NCI-H2081 (cell line): Measurements from ENCODE around the gene RPP25.

Experiments
- DNase-seq, 2 experiments: peaks; one replicate each; lab custom pipeline; 2025; lab: John Stamatoyannopoulos, UW

The RPP25 gene

DNA sequence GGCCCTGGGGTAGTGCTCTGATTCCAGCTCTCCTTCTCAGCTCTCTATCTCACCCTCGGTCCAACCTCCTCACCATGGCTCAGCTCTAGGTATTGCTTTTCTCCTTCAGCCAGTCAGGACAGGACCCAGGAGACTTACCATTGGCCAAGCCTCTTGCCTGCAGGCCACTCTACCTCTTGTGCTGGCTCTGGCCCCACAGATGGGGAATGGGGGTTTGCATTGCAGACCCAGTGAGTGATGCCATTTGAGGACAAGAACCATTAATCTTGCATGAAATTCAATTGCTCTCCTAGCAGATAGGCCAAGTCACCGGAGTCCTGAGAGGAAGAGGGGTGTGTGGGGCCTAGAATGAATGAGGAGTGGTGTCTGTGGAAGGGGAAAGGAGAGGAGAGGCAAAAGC is 6.1 kb upstream of the RPP25 start:
- no peak for DNase-seq

DNA sequence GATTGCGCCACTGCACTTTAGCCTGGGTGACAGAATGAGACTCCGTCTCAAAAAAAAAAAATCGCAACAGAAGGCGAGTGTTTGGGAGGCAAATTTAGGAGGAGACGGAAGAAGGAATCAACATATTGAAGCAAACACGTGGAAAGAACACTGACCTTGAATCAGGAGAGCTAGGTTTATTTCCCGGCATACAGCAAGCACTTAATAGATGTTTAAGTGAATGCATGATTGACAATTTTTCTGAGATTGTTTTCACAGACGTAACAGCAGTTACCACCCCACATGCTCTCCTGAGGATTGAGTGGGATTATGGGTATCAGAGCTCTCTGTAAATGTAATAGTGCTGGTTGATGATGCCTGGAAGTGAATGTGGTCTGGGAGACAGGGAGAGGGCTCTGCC is 5.6 kb upstream of the RPP25 start:
- DNase-seq = no peak

DNA sequence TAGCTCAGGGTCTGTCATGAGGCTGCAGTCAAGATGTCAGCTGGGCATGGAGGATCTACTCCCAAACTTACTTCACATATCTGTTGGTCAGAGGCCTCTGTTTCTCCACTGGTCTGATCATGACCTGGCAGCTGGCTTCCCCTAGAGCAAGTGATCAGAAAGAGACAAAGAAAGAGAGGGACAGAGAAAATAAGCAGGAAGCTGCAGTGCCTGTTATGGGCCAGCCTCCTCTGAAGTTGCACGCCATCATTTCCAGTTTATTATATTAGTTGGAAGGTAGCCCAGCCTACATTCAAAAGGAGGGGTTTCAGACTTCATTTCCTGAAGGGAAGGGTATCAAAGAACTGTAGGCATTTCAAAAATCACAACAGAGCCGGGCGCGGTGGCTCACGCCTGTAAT is 5.0 kb upstream of the RPP25 start:
- peak; percentile 18 to 57 for DNase-seq

DNA sequence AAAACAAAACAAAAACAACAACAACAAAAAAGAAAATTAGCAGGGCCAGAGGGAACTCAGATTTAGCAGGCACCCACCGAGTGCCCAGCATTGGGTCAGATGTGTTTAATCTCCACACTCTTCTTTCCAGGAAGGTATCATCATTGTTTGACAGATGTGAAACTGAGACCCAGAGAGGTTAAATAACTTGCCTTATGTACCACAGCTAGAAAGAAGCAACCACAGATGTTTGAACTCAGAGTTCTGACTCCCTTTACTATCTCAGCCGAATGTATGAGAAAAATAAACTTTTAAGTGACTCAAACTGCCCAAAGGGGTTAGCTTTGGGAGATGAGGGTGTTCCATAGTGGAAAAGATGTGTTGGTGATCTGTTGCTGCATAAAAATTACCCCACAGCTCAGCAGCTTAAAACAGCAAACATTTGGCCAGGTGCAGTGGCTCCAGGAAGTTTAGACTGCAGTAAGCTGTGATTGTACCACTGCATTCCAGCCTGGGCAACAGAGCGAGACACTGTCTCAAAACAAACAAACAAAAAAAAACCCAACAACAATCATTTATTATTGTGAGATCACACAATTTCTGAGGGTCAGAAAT is 4.5 kb upstream of the RPP25 start:
- peak in 1 of 2 experiments; percentile 28 for DNase-seq

DNA sequence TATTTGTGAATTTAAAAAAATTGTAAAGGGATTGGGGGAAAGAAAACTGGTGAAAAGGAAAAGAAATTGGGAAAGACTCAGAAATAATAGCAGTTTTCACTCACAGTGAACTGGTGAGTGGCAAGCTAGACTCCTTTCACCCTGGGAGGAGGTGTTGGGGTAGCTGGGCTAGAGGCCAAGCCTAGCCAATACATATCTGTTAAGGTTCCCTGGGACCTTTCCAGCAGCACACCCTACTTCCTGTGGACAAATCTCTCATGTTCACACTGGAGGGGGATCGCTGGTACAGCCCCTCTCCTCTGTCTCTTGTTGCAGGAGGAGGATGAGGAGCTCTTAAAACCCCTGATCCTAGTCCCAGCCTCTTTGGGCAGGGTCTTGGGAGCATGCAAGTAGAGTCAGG is 3.7 kb upstream of the RPP25 start:
- DNase-seq = peak in 1 of 2 experiments; percentile 62

DNA sequence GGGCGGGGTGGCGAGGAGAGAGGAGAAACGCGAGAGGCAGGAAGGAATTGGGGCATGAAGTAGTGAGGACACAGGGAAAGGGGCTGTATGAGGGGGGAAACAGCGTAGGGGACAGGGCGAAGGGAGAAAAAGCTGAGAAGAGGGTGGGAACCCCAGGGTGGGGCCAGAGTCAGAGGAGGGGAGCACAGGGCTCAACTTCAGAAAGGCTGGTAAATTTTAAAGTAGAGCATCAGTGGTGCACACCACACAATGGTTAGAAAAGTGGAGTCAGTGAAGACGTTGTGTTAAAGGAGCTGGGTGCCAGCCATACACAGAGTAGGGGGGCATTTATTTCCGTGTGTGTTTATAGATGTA is 3.0 kb upstream of the RPP25 start:
- DNase-seq = no peak

DNA sequence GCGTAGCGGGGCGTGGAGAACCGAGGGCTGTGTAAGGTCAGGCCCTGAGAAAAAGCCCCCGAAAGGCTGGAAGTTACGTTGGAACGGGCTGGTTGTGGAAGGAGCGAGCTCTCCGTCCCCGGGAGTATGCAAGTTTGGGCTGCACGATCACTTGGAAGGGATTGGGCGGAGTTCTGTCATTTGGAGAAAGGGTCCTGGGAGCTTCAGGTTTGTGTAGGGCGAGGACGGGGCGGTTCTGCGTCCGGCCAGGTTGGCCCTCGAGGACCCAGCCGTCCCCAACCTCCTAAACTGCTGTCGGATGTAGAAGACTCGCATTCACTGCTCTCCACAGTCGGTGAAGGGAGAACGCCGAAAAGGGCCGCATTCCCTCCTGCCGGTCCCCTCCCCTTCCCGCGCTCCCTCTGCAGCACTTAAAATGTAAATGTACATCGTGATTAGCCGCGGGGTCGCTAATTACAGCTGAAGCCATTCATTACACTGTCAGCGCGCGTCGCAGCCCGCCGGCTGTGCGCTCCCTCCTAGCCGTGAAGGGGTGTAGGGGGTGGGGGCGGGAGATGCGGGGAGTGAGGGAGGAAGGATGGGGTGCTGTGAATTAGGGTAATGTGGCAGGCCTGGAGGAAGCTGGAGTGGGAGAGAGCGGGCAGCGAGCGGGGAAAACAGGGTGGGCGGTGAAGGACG is 2.5 kb upstream of the RPP25 start:
- peak; percentile 81 to 85 for DNase-seq

DNA sequence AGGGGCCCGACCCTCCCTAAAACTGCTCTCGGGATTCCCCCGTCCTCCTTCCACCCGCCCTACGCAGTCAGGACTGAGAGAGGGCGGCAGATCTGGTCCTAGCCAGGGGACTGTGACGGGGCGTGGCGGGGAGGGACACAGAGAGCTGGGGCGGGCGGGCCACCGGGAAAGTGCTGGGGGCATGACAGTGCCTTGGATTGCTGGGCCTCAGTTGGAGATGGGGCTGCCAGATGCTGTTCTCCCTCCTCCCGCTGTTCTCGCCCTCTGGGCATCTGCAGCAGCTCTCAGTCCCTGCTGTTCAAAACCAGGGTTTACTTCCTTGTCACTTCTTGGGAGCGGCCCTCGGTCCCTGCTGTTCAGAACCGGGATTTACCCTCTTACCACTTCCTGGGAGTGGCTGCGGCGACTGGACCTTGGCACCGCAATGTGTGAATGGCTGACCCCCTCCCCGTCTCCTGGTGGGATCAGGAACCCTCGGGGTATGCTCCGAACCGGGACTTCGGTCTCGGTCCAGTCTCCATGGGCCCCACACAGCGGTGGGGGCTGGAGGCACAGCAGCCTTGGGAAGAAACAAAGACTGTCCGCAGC is 1.8 kb upstream of the RPP25 start:
- peak; percentile 82 to 83 for DNase-seq

DNA sequence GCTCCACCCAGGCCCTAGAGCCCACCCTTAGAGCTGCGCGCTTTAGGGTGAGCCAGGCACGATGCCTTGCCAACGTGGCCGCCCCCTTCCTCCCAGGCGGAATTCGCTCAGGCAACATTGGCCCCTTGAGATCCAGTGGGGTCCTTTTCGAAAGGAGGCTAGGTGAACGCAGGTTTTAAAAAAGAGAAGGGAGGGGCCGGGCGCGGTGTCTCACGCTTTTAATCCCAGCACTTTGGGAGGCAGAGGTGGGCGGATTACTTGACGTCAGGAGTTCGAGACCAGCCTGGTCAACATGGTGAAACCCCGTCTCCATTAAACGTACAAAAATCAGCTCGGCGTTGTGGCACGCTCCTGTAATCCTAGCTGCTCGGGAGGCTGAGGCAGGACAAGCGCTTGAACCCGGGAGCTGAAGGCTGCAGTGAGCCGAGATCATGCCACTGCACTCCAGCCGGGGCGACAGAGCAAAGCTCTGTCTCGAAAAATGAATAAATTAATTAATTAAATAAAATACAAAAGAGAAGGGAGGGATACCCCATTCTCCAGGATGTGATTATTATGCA is 984 bp upstream of the RPP25 start:
- peak; percentile 29 to 35 for DNase-seq

DNA sequence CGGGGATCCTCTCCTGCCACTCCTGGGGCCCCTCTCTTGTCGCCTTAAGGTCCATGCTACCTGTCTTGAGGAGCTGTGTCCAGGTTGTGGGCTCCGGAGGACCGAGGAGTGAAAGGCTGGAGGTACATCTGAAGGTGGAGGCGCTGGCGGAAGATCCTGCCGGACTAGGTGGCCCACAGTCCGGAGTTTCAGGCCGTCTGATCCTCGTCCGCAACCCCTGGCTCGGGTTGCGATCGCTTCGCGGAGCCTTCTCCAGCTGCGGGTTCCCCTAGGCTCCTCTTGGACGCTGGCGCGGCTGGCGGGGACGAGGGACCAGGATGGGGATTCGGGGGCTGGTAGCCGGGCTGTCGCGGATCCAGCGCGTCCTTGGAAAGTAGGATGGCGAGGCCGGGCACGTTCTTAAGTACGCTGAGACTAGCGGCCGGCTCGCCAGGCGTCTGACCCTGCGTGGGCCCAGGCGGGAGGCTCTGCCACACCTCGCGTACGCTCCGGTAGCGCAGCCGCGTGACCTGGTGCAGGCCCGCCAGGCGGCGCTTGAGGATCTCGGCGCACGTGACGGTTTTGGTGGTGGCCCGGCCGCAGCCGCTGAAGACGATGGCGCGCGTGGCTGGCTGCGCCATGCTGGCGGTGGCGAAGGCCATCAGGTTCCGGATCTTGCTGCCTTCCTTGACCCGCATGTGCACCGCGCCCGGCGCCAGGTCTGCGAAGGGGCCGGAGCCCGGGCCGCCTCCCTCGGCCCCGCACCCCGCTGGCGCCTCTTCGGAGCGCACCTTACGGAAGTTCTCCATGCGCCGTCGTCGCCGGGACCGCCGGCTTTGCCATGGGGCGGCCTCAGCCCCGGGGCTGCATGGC is 550 bp downstream of the RPP25 start:
- DNase-seq = peak; percentile 47 to 58

DNA sequence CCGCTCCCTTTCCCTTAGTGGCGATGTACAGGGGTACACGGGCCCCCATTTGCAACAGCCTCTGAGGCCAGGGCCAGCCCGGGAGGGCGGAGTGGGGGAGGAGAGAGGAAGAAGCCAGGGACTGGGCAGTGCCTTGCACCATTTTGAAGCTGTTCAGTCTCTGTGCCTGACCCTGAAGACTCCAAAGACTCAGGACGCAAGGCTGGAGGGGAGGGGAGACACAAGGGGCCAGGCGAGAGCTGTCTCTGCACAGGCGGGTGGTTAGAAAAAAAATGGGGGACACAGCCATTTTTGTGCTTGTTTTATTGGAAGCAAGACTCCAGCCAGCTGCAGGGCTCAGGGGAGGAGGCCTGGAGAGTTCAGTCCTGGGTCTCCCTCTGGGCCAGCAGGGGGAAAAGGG is 1.6 kb downstream of the RPP25 start:
- no peak for DNase-seq

DNA sequence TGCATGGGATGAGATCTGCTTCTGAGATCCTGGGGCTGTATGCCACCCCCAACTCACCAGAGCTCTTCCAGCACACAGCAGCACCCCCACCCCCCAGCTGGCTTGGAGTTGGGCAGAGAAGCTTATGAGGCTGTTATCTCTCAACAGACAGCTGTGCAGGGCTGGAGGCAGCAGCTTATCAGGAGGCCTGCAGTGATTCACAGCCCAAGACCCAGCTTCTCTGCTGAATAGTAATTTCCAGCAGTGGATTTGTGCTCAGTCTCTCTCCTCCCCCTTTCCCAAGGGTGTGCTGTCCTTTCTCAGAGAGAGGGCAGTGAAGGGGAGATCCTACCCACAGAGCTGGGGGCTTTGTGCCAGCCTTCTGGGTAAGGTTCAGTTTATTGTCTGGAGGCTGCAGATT is 2.1 kb downstream of the RPP25 start:
- DNase-seq = no peak

DNA sequence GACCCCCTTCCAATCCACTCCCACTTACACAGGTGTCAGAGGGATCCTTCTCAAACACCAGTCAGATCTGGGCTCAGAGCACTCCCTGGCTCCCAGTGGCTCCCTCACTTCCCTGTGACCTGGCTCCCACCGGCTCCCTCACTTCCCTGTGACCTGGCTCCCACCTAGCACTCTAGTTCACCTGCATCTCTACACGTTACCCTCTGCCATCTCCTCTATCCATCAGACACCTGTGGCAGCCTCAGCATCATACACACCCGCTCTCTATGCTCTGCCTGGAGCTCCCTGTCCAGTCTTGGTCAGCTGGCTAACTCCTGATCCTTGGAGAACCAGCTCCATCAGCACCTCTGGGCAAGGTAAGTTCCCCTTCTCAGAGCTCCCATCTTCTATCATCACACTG is 5.6 kb downstream of the RPP25 start:
- no peak for DNase-seq

DNA sequence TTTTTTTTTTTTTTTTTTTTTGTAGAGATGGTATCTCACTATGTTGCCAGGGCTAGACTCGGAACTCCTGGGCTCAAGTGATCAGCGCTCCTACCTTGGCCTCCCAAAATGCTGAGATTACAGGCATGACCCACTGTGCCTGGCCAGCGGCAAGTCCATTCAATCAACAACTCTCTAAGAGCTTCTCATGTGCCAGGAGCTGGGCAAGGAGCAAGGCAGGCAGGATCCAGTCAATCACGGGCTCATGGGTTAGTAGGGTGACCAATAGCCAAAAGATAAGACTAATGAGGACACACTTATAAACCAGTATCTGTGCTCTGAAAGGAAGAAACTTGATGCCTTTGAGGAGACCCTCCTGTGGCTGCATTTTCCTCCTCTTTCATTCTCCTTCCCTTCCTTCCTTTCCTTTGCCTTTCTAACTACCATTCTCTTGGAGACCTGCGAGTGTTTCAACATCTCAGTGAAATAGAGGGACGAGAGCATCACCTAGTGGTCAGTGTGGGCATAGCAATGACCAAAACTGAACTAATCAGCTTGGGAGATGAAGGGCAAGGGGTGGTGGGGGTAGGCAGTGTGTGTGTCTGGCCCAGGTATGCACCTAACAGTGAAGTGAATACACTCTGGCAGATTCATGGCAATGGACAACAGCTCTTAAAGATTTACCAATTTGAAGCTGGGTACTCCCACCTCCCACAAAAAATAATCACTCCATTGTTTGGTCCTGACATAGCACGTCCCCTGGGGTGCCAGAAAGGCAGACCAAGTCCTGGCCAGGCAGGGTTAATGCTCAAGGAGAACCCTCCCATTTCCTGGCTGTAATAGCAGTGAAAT is 6.3 kb downstream of the RPP25 start:
- peak; percentile 71 to 76 for DNase-seq

DNA sequence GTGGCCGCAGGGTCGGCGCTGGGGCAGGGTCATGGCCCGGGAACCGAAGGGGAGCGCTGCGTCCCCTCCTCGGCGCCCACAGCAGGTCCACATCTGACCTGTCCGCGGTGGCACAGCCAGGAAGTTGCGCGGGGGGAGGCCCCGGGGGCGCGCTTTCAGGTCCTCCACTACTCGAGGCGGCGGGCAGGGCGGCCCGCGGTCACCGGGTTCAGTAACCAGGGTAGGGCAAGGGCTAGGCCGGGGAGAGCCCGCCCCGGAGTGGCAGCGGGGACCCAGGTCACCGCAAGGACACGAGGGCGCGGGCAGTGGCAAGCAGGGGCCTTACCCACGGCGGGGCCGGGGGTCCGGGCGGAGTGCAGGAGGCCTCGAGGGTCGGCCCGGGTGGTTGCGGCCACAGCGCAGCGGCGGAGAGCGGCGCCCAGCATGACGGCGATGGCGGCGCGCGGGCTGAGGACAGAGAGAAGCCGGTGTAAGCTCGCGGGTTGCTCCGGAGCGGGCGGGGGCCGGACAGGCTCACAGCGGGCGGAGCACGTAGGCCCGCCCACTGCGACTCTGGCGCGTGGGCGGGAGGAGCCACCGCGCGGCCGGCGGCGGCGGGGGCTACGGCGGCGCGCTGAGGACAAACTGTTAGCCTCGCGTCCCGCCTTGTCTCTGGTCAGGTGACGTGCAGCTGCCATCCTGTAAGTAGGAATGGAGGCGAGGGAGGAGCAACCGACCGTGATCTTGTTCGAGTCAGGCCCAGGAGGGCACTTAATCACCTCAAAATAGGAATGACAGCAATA is 18.8 kb downstream of the RPP25 start, which contains the start of gene COX5A:
TSS of gene COX5A (minus strand) at position 484 of the 782 bp plus-strand sequence. CDS start at position 425, 59 bp downstream.
- DNase-seq = peak; percentile 94 to 97

DNA sequence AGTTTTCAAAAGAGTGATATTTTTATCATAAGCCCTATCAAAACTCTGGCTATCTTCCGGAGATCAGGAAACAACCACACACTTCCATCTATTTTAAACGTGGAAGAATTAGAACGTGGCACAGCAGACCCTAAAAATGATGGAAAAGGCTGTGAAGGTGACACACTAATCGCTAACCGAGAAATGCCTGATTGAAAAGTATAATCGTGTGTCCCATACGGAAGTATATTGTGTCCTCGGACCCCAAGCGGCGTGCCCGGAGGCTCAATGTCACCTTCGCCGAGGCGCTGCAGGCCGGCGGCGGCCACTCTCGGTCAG is 19.3 kb downstream of the RPP25 start:
- peak in 1 of 2 experiments; percentile 39 for DNase-seq

DNA sequence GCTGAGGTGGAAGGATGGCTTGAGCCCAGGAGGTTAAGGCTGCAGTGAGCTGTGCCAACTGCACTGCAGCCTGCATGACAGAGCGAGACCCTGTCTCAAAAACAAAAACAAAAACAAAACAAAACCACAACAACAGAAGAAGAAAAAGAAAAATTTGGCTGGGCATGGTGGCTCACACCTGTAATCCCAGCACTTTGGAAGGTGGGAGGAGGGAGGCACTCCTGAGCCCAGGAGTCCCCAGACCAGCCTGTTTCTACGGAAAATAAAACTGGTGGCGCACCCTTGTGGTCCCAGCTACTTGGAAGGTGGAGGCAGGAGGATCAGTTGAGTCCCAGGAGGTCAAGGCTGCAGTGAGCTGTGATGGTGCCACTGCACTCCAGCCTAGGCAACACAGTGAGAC is 21.4 kb downstream of the RPP25 start:
- peak in 1 of 2 experiments; percentile 19 for DNase-seq

DNA sequence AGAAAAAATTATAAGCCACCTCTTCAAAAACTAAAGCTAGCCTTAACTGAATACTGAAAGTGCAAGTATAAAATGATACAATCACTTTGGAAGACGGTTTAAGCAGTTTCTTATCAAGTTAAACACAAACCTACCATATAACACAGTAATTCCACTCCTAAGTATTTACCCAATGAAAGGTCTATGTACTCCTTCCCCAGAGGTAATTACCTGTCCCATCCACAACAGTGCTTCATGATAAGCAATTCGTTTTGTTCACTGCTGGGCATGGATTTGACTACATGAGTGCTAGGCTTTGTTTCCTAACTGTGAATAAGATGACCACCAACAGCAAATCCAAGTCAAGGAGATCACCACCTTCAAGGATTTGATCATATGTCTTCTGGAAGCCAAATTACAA is 23.0 kb downstream of the RPP25 start:
- no peak for DNase-seq

DNA sequence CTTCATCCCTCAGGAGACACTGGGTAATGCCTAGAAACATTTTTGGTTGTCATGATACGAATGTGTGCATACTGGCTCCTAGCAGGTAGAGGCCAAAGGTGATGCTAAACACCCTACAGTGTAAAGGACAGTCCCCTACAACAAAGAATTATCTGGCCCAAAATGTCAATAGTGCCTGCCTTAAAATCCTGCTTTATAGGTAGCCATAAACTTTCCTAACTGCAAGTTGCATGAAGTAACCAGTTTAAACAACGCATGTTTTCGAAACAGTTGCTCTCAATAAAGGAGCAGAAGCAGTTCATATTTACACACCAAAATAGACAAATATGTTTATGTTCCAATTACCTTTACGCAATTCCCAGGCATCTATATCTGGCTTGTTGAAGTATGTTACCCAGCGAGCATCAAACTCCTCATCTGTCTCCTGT is 27.8 kb downstream of the RPP25 start:
- no peak for DNase-seq

DNA sequence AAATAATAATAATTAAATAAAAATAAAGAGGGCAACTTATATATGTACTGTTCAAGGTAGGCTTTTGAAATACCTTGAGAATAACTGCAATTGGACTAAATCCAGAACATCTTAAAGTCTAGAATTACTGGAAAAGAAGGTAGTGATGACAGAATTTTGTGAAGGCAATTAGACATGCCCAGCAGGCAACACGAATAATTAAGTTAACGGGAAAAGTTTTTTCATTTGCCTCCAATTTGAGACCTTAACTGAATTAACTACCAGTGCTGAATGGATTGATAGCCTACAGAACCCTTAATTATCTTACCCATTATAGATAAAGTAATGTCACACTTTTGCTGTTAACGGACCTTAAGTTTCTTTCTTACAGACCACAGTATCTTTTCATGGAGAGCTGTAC is 32.0 kb downstream of the RPP25 start:
- DNase-seq = no peak

DNA sequence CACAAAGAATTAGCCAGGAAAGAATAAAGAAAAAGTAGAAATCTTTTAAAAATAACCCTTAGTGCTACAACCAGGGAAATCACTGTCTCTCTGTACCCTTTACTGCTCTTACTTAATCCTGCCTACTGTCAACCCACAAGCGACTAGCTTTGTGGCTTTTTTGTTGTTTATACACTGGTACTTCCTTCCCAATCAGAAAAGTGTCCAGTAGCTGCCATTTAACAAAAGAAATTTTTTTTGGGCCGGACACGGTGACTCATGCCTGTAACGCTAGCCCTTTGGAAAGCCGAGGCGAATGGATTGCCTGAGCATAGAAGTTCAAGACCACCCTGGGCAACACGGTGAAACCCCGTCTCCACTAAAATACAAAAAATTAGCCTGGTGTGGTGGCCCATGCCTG is 36.1 kb downstream of the RPP25 start:
- no peak for DNase-seq
